Astrocyte of the spinal cord (primary cell): ENCODE results near the gene ISLR.

Experiments used
- DNase-seq: peaks from one replicate; pipeline ENCODE4 v3.0.0; 2011; ENCODE audit warnings: low read depth, low spot score
- H3K4me3 ChIP-seq: 2 replicates; pipeline ENCODE4 v1.5.1; 2011; ENCODE audit warnings: low read depth, mild to moderate bottlenecking, low read length, moderate library complexity
- in situ Hi-C: cut with HindIII; loops from 2 replicates; pipeline ENCODE4 v1.10.0; 2017; ENCODE audit warnings: low sequenced_read_pairs
- TF ChIP-seq, protein P1 (sequence below): IDR thresholded peaks from 2 replicates; pipeline ENCODE4 v1.5.1; 2012; ENCODE audit warnings: low read depth, mild to moderate bottlenecking, low read length, inconsistent platforms

The ISLR gene

DNA sequence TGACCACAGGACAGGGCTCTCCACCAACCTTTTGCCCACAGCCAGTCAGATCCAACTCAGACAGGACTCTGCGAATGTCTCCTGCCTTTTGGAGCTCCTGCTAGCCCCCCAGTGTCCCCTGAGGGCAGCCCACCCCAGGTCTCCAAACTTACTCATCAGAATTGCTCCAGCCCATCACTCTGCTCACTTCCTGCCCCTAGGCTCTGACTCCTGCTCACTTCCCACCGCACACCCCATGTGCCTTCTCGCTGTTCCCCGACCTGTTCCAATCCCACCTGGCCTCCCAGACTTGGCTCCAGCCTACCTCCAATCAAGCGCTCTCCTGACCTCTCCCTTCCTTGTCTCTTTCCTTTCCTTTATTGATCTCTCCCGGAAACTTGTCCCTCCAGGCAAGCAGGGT is 35.0 kb downstream of the ISLR start:
- TF ChIP-seq, protein P1, sequence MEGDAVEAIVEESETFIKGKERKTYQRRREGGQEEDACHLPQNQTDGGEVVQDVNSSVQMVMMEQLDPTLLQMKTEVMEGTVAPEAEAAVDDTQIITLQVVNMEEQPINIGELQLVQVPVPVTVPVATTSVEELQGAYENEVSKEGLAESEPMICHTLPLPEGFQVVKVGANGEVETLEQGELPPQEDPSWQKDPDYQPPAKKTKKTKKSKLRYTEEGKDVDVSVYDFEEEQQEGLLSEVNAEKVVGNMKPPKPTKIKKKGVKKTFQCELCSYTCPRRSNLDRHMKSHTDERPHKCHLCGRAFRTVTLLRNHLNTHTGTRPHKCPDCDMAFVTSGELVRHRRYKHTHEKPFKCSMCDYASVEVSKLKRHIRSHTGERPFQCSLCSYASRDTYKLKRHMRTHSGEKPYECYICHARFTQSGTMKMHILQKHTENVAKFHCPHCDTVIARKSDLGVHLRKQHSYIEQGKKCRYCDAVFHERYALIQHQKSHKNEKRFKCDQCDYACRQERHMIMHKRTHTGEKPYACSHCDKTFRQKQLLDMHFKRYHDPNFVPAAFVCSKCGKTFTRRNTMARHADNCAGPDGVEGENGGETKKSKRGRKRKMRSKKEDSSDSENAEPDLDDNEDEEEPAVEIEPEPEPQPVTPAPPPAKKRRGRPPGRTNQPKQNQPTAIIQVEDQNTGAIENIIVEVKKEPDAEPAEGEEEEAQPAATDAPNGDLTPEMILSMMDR, result no peak
- in situ Hi-C loops, result no loop called here
- no peak for DNase-seq
- no peak overlapping the region for H3K4me3 ChIP-seq

DNA sequence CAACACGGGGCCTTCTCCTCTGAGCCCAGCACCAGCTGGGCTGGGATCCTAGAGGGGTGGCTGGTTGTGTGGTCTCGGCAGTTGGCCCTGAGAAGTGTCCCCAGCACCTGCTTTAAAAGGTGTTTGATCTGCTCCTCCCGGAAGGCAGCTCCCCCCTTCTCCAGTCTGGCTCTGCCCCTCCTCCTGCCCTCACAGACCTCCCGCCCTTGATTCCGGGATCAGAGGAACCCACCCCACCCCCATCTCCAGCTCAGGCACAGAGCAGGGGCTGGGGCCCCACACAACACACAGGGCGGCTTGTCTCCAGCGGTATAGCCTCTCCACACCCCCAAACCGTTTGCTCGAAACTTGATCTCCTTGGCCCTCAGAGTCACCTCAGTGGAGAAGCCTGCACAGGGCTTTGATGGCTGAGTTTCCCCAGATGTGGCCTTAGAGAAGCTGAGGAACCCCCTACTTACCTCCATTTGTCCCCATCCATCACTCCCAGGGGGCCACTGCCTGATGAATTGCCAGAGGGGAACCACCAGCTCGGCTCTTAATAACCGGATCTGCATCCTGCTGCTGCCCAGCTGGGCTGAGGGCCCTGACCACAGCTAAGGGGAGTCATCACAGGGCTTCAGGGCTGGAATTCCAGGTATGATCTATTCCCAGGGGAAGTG is 35.5 kb downstream of the ISLR start:
- TF ChIP-seq, protein P1, result no peak
- in situ Hi-C loops, result no loop called here
- DNase-seq, result peak; percentile 72
- H3K4me3 ChIP-seq, result no peak overlapping the region

DNA sequence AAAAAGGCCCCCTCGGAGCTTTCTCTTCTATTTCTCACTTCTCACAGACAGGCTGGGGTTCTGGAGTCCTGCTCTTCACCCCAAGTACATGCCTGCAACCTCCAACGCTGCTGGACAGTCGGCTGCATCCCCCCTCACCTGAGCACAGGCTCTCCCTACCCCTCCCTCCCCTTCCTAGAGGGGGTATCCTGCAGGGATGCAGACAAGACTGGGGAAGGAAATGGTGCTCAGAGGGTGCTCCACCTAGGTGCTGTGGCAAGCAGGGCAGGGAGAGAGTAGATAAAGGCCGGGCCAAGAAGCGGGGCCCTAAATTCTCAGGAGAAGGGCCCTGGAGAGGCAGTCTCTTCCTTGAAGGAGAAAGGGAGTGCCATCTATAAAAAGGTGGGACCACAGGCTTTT is 36.0 kb downstream of the ISLR start:
- H3K4me3 ChIP-seq, result no peak overlapping the region
- DNase-seq, result no peak
- in situ Hi-C loops, result no loop called here
- TF ChIP-seq, protein P1, result no peak

DNA sequence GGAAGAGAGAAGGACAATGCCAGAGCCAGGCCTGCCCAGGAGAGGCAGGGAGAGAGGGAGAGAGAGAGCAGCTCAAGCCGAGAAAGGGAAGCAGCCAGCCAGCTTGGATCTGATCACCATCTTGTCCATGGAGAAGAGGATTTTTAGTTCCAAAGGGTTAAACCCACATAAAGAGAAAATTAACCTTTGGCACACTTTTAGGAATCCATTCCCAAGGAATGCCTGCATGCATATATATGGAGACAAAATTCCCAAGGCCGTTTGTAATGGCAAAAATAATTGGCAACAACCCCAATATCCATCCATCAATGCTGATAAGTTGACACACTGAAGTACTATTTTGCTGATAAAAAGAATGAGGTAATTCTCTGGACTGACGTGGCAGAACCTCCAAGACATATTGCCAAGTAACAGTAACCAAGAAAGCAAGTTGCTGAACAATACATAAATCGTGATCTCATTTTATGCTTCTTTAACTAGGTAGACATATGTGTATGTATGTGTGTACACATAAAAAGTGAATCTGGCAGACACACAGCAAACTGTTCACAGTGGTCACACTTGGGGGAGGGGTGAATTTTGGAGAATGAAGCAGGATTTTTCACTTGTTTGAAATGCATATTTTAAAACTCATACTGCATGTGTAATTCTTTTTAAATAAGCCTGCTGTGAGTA is 36.6 kb downstream of the ISLR start:
- TF ChIP-seq, protein P1, result no peak
- in situ Hi-C loops, result no loop called here
- DNase-seq, result peak; percentile 82
- H3K4me3 ChIP-seq, result no peak overlapping the region

DNA sequence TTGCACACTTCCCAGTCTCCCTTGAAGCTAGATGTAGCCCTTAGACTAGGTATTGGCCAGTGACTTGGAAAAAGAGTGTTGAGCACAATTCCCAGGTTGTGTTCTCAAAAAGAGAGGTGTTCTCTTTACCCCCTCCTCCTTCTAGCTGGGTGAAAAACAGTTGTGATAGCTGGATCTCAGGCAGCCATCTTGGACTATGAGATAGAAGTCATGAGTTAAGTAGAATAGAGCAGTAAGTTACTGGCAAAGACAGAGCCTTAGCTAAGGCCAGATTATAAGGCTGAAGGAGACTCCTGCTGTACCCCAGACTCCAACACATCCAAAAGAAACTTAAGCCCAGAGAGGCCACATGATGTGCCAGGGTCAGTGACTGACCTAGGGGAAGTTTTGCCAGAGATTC is 37.2 kb downstream of the ISLR start:
- no peak overlapping the region for H3K4me3 ChIP-seq
- DNase-seq, result no peak
- TF ChIP-seq, protein P1, result no peak
- in situ Hi-C loops, result no loop called here

DNA sequence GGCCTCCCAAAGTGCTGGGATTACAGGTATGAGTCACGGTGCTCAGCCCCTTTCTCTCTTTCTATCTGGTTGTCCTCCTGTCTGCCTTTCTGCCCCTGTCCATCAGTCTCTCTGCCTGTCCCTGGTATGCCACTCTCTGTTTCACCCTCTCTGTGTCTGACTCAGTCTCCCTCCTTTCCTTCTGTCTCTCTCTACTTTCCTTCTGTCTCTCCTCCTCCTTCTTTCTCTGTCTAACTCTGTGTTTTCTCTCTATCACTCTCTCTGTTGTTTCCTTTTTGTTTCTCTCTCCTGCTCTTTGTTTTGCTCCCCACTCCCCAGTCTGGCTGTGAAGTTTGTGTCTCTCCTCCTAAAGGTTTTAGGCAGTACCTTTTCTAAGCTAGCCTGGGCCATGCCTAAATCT is 38.1 kb downstream of the ISLR start:
- in situ Hi-C loops, result no loop called here
- no peak overlapping the region for H3K4me3 ChIP-seq
- no peak for DNase-seq
- TF ChIP-seq, protein P1, result no peak
